ENCODE measurements around the gene TCF25.
"Not testable (repeated sequence)": the region's sequence is repeated elsewhere in the genome, so short reads cannot be mapped to it uniquely, and the experiment has no call there.

The TCF25 gene

DNA sequence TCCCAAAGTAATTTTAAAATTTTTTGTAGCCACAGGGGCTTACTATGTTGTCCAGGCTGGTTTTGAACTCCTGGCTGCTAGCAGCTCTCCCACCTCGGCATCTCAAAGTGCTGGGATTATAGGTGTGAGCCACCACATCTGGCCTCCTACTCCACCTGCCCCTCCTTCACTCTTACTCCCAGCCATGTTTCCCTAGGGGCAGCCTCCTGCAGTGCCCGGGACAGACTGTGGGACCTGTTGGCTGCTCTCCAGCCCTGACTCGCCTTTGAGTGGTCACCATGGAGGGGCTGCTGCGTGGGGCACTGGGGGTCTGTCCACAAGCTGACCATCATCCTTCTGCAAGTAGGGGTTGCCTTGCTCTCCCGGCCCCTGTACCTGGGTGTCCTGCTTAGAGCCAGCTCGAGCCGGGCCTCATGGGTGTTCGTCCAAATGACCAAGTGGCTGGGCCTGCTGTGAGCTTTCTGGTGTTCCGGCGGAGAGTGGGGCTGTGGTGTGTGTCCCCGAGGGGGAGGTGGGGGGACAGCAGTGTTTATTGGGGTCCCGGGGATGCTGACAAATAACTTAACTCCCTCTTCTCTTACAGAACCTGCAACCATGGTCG is 28.6 kb upstream of the TCF25 start:
- no peak for DNase-seq

DNA sequence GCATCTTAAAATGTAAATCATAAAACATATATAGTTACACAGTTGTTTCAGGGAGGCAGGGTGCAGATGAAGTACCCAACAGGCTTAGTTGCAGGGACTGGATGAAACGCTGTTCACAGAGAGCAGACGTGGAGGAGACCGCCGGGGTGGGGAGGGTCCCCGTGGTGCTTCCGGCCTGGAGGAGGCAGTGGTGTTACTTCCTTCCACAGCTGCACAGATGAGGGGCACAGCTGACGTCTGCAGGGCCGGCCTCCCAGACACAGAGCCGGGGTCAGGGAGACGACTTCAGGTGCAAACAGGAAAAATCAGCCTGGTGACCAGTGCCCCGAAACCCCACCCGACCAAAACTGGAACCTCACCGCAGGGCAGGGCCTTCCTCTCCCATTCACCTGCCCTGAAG is 28.0 kb upstream of the TCF25 start:
- DNase-seq = no peak

DNA sequence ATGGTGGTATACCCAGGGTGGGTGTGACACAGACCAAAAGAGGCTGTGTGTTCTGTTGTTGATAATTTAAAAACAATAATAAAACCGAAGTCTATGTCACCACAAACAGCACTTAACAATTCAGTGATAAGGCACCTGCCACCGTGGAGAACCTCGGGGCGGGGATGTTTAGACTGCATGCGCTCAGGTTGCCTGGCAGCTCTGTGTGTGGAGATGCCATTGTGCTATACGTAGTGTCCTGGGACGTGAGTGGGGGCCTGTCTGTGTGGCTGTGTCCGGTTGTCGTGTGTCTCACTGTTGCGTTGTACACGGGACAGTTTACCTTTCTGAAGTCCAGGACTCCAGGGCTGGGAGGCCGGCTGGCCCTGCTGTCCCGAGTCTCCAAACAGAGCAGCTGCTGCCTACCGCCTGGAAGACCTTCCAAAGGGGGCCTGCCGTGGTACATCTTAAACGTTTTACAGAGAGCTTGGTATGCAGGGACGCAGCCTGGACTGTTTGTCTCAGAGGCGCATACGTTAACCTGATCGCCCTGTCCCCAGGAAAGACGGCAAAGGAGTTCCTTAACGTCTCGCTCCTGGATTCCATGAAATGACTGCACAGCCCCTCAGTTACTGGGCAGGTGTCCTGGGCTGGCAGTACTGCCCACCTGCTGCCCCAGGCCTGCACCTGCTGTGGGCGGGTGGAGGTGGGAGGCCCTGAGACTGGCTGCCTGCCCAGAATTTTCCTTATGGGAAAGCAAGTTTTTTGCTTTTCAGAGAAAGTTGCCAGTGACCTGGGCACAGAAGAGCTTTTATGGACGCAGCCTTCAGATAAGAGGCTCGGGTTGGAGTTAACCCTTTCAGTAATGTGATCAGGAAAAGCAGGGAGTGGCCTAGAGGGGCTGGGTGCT is 26.1 kb upstream of the TCF25 start:
- DNase-seq = peak; percentile 71

DNA sequence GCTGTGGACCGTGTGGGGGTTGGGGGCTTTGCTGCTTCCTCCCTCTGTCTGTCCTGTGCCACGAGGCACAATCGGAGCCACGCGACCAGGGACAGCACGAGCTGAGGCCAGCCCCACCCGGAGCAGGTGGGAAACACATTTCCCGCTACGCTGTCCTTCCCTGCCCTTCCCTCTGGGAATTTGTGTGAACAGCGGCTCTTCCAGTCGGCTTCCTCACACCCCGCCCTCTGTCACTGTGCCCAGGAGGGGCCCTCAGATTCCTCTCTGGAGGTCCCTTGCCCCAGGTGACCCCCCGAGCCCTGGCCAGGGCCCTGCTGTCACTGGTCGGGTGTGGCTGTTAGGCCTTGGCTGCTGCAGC is 25.5 kb upstream of the TCF25 start:
- DNase-seq = no peak

DNA sequence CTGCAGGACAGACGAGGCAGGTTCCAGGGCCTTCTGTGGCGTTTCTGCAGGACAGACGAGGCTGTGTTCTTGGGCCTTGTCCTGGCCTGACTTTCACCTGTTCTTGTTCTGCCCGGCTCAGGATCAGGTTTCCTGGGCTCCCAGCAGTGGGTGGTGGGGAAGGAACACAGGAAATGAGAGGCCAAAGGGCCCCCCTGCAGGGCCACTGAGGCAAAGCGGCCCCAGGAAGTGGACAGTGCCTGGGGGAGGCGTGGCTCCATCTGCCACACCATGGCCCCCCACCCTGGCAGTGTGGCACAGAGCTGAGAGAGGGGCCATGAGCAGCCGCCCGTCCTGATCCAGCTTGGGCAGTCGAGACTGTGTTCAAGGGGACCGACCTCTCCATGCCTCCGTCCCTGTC is 24.4 kb upstream of the TCF25 start:
- no peak for DNase-seq

DNA sequence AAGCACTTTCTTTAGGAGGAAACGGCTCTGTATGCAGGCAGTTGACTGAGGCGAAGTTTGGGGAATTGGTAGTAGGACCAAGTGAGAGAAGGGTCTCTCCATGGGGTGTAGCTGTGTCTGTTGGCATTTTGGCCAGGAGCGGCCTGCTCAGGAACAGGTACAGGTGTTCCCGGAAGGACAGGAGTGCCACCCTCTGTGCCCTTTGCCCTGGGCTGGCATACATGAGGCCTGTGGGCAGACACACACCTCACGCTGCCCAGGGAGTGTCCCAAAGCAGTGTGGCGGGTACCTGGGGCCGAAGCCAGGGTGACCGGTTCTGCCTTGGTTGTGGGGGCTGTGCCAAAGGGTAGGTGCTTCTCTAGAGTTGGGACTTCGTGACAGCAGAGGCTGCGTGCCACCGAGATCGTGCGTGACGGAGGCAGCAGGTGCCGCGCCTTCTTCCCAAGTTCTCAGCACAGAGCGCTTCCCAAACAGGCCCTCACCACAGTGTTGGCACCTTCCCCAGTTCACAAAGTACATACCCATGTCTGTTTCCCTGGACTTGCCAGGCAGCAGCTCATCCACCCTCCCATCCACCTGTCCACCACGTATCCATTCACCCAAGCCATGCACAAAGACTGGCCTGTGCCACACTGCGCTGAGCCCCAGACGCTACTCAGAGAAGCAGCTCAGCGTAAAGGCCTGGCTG is 19.9 kb upstream of the TCF25 start:
- no peak for DNase-seq

DNA sequence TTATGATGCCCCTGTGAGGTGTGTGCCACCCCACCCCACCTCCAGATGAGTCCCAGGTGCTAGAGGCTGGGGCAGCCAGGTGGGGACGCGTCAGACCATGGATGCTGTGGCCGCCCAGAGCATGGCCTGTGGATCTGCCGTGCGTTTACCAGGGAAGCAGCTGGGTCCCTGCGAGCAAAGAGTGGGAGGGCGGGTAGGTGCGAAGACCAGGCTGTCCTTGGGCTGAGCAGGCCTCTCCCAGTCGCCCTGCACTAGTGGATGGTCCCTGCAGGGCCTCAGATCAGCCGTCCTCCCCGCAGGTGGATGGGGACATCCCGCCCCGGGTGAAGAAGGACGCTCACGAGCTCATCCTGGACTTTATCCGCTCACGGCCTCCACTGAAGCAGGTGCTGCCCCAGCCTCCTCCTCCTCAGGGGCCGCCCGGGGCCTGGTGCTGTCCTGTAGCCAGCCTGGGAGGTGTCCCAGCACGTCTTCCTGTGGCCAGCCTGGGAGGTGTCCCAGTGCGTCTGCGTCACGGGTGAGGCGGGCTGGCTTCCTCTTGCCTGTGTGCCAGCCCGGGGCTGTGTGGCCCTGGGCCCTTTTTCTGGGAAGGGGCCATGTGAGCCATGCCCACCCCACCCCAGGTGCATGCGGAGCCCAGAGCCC is 18.0 kb upstream of the TCF25 start:
- no peak for DNase-seq

DNA sequence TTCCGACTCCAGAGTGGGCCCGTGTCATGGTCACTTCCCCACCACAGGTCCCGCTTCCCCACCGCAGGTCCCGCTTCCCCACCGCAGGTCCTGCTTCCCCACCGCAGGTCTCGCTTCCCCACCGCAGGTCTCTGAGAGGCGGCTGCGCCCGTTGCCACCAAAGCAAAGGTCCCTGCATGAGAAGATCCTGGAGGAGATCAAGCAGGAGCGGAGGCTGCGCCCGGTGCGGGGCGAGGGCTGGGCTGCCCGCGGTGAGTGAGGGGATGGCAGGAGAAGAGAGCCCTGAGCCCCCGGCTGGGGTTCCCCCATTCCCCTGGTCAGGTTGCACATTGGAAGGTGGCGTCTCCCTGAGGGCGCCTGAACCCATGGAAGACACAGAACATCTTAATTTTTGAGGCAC is 17.4 kb upstream of the TCF25 start:
- no peak for DNase-seq

DNA sequence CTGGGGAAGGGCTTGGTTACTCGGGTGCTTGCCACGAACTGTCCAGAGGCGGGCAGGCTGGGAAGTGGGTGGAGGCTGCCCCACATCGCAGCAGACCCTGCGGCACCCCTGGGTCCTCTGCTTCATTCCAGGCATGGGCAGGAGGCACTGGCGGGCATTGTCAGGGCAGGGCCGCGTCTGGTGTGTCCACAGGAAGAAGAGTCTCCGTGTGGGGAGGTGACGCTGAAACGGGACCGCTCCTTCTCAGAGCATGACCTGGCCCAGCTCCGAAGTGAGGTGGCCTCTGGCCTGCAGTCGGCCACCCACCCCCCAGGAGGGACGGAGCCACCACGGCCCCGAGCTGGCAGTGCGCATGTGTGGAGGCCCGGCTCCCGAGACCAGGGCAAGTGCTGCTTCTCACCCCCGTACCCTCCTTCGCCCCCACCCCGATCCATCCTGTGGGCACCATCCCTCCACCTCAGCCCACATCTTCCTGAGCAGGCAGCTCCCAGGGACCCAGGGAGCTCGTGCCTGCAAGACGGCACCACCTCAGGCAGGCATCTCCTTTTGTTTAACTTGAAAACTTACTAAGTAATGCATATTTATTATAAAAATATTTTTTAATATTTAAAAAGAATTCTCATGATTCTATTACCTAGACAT is 14.3 kb upstream of the TCF25 start:
- DNase-seq = no peak

DNA sequence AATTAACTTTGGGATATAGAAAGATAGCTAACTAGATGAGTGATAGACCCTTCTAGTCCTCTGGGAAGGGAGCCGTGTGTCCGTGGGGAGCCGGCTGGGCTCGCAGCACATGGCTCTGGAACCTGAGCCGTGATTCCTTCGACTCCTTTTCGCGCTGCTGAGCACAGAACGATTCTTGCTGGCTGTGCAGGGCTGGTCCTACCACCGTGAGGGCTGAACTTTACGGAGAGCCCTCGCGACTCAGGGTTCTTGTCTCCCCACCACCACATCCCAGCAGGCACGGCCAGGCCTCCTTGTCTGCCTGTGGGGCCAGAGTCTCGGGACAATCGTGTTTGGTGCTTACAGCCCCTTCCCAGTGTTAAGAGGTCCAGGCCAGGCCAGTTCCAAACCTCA is 13.8 kb upstream of the TCF25 start:
- no peak for DNase-seq

DNA sequence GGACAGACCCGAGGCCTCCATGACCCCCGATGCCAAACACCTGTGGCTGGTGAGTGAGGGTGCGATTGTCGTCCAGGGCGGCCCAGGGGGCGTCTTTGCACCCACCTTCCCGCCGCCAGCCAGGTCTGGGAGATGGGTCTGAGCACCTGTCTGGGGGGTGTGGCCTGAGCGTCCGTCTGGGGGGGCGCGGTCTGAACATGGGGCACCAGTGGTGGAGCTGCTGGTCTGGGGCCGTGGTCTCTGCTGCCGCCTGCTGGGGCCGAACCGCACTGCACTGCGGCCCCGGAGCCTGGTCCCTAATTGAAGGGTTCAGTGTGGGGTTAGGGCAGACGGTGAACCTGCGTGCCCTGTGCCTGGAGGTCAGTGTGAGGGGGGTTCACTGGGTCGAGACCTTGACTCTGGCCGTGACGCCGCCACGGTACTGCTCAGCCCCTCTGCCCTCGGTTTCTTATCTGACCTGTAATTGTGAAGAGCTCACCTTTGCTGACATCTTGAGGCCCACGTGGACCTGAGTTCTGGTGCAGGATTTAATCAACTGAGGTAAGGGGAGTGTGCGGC is 12.6 kb upstream of the TCF25 start:
- no peak for DNase-seq

DNA sequence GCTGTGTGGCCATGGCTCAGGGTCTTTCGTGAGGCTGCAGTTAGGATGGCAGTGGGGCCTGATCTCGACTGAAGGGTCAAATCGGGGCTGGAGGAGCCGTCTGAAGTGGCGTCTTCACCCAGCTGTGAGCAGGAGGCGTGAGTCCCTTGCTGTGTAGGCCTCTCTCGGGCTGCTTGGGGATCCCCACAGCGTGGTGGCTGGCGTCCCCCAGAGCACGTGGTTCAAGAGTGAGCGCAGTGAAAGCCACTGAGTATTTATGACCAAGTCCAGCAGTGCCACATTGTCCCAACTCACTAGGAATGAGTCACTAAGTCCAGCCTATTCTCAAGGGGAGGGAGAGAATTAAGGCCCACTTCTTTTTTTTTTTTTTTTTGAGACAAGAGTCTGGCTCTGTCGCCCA is 11.7 kb upstream of the TCF25 start:
- DNase-seq = no peak

DNA sequence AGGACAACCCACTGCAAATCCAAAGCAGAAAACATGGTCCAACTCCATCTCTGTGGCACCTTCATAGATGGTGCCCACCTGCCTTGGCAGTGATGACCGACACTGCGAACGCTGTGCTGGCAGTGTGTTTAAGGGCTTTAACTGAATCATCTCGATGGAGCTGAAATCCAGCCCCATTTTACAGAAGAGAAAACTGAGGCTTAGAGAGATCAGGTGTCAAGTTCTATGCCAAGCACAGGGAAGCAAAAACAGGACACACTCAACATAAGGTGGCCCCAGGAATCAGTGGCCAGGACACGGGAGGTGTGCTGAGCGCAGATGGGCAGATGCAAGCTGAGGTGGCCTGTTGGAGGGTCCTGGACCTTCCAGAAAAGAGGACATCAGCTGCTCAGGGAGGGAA is 10.7 kb upstream of the TCF25 start:
- DNase-seq = no peak

DNA sequence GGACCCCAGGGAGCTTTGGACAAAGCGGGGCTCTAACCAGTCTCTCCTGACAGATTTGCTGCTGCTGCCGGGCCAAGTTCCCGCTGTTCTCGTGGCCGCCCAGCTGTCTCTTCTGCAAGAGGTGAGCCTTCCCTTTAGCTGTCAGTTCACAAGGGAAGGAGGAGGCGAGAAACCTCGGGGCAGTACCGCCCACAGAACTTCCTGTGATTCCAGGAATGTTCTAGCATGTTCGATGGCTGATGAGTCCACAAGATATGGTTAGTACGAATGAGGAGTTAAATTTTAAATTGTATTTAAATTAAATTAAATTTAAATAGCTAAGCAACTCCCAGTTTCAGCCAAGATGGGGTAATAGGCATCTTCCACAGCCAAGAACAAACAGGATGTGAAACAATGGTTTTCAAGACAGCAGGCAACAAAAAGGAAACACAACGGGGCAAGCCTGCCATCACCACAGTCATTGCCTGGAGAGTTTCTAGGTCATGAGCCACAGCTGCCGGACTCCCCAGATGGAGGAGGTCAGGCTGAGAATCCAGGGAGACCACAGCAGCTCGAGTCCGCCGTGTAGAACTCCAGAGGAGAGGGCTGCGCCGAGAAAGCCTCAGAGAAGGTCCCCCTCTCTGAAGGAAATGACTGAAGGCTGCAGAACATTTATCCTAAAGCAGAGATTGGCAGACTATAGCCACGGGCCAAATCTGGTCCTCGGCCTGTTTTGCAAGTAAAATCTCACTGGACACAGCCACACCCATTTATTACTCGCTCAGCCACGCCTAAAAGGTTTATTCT is 9.5 kb upstream of the TCF25 start:
- DNase-seq = no peak

DNA sequence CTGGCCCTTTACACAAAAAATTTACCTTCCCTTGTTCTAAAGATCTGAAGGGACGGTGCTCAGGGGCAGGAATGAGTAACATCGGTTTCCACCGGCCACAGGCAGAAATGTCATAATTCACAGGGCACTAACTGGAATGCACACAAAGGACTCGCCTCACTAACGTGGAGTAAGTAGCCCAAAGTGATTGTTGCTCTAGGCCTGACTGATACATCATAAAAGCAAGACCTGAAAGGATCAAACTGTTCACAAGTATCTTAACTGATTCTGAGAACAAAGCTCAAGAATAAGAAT is 8.9 kb upstream of the TCF25 start:
- DNase-seq = no peak

DNA sequence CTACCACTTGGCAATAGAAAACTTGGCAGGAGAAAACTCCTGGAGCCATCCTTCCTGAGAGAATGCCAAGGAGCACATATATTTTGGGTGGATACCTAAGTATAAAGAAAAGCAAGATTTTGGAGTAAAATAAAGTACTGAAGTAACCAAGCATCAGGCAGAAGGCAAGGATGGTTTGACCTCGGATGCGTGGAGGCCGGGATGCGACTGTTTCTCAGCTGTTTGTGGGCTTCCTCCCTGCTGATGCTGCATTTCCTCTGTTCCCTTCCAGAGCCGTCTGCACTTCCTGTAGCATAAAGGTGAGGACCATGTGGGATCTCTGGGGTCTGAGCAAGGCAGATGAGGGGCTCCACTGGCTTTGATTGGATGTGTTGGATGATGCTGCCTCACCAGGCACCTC is 5.5 kb upstream of the TCF25 start:
- DNase-seq = no peak

DNA sequence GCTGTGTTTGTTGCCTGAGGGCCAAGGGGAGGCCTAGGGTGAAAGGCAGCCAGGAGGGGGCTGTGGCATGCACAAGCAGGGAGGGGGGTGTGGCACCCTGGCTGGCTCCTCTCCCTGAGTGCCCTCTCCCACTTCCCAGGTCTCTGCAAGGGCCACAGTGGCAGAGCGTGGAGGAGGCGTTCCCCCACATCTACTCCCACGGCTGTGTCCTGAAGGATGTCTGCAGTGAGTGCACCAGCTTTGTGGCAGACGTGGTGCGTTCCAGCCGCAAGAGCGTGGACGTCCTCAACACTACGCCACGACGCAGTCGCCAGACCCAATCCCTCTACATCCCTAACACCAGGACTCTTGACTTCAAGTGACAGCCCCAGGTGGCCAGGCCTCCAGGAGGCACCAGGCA is 3.5 kb upstream of the TCF25 start:
- no peak for DNase-seq

DNA sequence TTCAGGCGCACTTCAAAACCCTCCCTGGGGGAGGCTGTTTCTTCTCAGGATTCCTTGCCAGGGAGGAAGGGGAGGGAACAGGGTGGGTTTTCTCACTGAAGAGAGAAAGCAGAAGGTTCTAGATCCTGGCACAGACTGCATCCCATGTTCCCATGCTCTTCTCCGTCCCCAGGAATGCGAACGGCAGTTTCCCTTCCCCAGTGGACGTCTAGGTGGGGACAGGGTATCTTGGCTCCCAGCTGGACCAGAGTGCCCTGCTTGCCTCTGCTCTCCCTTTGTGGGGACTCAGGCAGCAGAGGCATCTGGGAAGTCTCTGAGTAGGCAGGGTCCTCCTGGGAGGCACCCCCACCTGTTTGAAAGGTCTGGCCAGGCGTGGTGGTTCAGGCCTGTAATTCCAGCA is 3.0 kb upstream of the TCF25 start:
- no peak for DNase-seq

DNA sequence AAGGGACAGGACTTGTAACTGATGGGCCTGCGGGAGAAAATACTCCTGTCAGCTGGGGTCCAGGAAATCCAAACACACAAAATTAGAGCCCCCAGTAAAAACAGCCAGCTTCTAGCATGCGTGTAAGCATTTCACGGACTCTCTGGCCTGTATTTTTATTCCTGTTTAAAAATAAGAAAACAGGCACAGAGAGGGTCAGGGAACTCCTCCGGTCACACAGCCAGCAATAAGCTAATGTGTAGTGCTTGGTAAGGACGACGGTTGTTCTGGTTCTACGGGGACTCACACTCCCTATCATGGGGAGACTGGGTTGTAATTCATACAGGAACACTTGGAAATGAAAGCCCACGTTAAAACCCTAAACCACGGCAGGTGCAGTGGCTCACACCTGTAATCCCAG is 1.5 kb upstream of the TCF25 start:
- no peak for DNase-seq

DNA sequence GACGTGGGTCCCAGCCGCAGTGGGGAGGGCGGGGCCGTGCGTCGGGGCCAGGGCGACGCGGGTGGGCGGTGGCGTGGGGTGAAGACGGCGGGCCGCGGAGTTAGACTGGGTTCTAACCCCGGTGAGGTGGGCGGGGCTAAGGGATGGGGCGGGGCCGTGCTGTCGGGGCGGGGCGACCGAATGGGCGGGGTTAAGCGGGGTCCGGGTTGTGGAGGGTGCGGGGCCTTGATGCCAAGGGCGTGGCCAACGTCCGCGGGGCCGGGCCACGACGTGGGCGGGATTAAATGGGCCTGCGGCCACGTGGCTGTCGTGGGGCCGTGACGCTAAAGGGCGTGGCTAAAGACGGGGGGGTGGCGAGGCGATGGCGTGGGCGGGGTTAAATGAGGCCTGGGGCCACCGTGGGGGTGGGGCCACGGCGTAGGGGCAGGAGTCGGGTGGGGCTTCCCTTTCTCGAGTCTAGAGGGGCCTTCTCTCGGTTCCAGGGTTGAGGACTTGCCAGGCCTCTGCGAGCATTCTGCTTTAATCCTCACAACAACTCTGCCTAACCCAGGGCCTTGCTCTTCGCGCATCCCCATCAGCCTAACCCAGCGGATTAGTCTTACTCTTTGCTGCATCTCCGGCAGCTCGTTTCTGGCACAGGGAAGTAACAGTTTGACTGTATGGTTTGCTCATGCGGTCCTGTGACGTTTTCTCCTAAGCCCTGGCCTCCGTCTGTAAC is 739 bp downstream of the TCF25 start:
- DNase-seq = peak; percentile 33

DNA sequence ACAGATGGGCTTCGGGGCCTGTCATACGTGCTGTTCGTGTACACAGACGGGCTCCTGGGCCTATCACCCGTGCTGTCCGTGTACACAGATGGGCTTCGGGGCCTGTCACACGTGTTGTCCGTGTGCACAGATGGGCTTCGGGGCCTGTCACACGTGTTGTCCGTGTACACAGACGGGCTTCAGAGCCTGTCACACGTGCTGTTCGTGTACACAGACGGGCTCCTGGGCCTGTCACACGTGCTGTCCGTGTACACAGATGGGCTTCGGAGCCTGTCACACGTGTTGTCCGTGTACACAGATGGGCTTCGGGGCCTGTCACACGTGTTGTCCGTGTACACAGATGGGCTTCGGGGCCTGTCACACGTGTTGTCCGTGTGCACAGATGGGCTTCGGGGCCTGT is 5.7 kb downstream of the TCF25 start:
- not testable (repeated sequence) for DNase-seq

All from DMS79 treated with DMSO at 0.1 percent for 48 hours (cell line).